A673 (cell line): Measurements from ENCODE around the gene GPLD1. TPM values are rescaled to one million over a fixed set of nuclear protein-coding genes. Genes with fewer than 3 reads are reported as not detected.
"Not testable (repeated sequence)": the region's sequence is repeated elsewhere in the genome, so short reads cannot be mapped to it uniquely, and the experiment has no call there.

Experiments
- BruUV-seq: library from RNA; stranded (reverse); fragments of 400-500 nt; replicated peaks from 2 replicates; lab custom pipeline; 2021; lab: Mats Ljungman, UMichigan
- CTCF ChIA-PET: fragments of 300-600 bp; sonication (Branson Sonifier 250); formaldehyde crosslinking; loops from one replicate; lab custom pipeline; 2022; ENCODE audit warnings: antibody characterized with exemption; lab: Charles Lee
- POLR2A ChIA-PET: fragments of 300-600 bp; sonication (Branson Sonifier 250); formaldehyde crosslinking; loops from one replicate; lab custom pipeline; 2022; ENCODE audit warnings: antibody characterized with exemption; ENCODE audit not compliant: low non-redundant PET; lab: Charles Lee
- DNase-seq: peaks from one replicate; pipeline ENCODE4 v3.0.0-alpha.2; 2015; ENCODE audit warnings: low spot score
- H3K27ac ChIP-seq: fragments of 200-600 bp; sonication (generic); 2 replicates; pipeline ENCODE4 v1.5.1; 2016; ENCODE audit warnings: mixed run types, low read depth, mild to moderate bottlenecking, mixed read lengths, antibody characterized with exemption, low read length; ENCODE audit not compliant: poor library complexity, severe bottlenecking
- H3K27me3 ChIP-seq: fragments of 200-600 bp; sonication (generic); replicated peaks from 2 replicates; pipeline ENCODE4 v1.6.1; 2017; ENCODE audit warnings: mixed run types, low read depth, mild to moderate bottlenecking, mixed read lengths, antibody characterized with exemption, low read length; ENCODE audit not compliant: insufficient read depth, poor library complexity
- H3K36me3 ChIP-seq: fragments of 200-600 bp; sonication (generic); 2 replicates; pipeline ENCODE4 v1.6.1; 2016; ENCODE audit warnings: mixed run types, mild to moderate bottlenecking, mixed read lengths, antibody characterized with exemption, low read length; ENCODE audit not compliant: insufficient read depth, poor library complexity, severe bottlenecking
- H3K4me1 ChIP-seq: fragments of 200-600 bp; sonication (generic); 2 replicates; pipeline ENCODE4 v1.6.1; 2017; ENCODE audit warnings: mixed run types, mild to moderate bottlenecking, mixed read lengths, antibody characterized with exemption, low read length; ENCODE audit not compliant: insufficient read depth, poor library complexity, severe bottlenecking
- H3K4me3 ChIP-seq: fragments of 200-600 bp; sonication (generic); 2 replicates; pipeline ENCODE4 v1.5.1; 2016; ENCODE audit warnings: low read depth, mixed run types, mild to moderate bottlenecking, mixed read lengths, low read length; ENCODE audit not compliant: poor library complexity, severe bottlenecking
- H3K9me3 ChIP-seq: fragments of 200-600 bp; sonication (generic); 2 replicates; pipeline ENCODE4 v1.6.1; 2016; ENCODE audit warnings: mixed run types, low read depth, mild to moderate bottlenecking, mixed read lengths, antibody characterized with exemption, low read length; ENCODE audit not compliant: poor library complexity, severe bottlenecking
- CTCF ChIP-seq: fragments of 300-800, 200-600 bp; sonication (generic); conservative IDR thresholded peaks from 2 replicates; pipeline ENCODE4 v1.5.1; 2017; ENCODE audit warnings: low read depth, mild to moderate bottlenecking, antibody characterized with exemption, low read length, moderate library complexity, mixed read lengths
- EZH2 ChIP-seq: fragments of 200-600 bp; sonication (generic); IDR thresholded peaks from 2 replicates; pipeline ENCODE4 v1.6.1; 2017; ENCODE audit warnings: borderline replicate concordance, low read depth, mild to moderate bottlenecking, mixed read lengths, antibody characterized with exemption, low read length; ENCODE audit not compliant: poor library complexity, severe bottlenecking
- intact Hi-C: fragments of 100-400 bp; cut with micrococcal nuclease; formaldehyde crosslinking; loops from one replicate; pipeline ENCODE4 v1.10.0; 2022; ENCODE audit not compliant: unreplicated experiment
- total RNA-seq: library from RNA; stranded (reverse); gene quantifications from 2 replicates; pipeline ENCODE4 v1.2.3, GENCODE V29; 2021

GPLD1 gene
- total RNA-seq, 1 experiment from 2014 or later, result 1.1 TPM

GRCh38 chr6:24385536-24386269 lies 103.7 kb downstream of the GPLD1 start:
- H3K27me3 ChIP-seq, result no peaks in the 10 kb centered on the region
- H3K36me3 ChIP-seq, result no peaks in the 10 kb centered on the region
- intact Hi-C loops, result no loop called here
- H3K27ac ChIP-seq, result peak overlapping the region; percentile 41
- BruUV-seq, result no TSS peak
- TF ChIP-seq CTCF (no peak), EZH2 (no peak)
- peaks cover 34% of the 10 kb centered on the region for H3K4me1 ChIP-seq
- H3K4me3 ChIP-seq, result no peak overlapping the region
- DNase-seq, result no peak
- ChIA-PET POLR2A (no interaction called here), CTCF (no interaction called here)
- no peaks in the 10 kb centered on the region for H3K9me3 ChIP-seq

GRCh38 chr6:24384369-24385130 lies 104.8 kb downstream of the GPLD1 start:
- DNase-seq, CTCF ChIA-PET, H3K9me3 ChIP-seq, H3K27ac ChIP-seq, POLR2A ChIA-PET, BruUV-seq, H3K36me3 ChIP-seq, H3K27me3 ChIP-seq, H3K4me3 ChIP-seq: not testable (repeated sequence)
- intact Hi-C loops, result loop anchor here (5.0 kb wide), 1 partner anchor 322 kb away; no protein-coding TSS in a partner anchor
- H3K4me1 ChIP-seq, result peaks cover 41% of the 10 kb centered on the region

GRCh38 chr6:24382891-24383494 lies 106.4 kb downstream of the GPLD1 start:
- H3K36me3 ChIP-seq, BruUV-seq, H3K4me3 ChIP-seq, H3K9me3 ChIP-seq, H3K27me3 ChIP-seq, CTCF ChIA-PET: not testable (repeated sequence)
- DNase-seq, result peak; percentile 54
- Histone ChIP-seq H3K4me1 (peaks cover 42% of the 10 kb centered on the region), H3K27ac (peak overlapping the region; percentile 99)
- intact Hi-C loops, result loop anchor here (1.0 to 5.0 kb wide), 2 partner anchors 23 to 321 kb away; no protein-coding TSS in a partner anchor
- POLR2A ChIA-PET, result interaction anchor here (0.7 kb wide), 1 partner anchor 246 kb away, joined by 12 read pairs; no protein-coding TSS in a partner anchor

- CTCF ChIA-PET, result interaction anchor here (0.8 to 1.0 kb wide), 2 partner anchors 22 to 102 kb away, joined by 6 to 8 read pairs; no protein-coding TSS in a partner anchor
- H3K27ac ChIP-seq, result peak overlapping the region; percentile 99
These were observed 107.2 kb downstream of the GPLD1 start for GRCh38 chr6:24382220-24382540.

More at GRCh38 chr6:24382220-24382540, 107.2 kb downstream of the GPLD1 start:
- POLR2A ChIA-PET, result interaction anchor here (0.6 kb wide), 1 partner anchor 61 kb away, joined by 19 read pairs; no protein-coding TSS in a partner anchor
- no peaks in the 10 kb centered on the region for H3K27me3 ChIP-seq
- no peak overlapping the region for H3K4me3 ChIP-seq
- no TSS peak for BruUV-seq
- intact Hi-C loops, result loop anchor here (1.0 to 5.0 kb wide), 2 partner anchors 22 to 320 kb away; no protein-coding TSS in a partner anchor
- H3K4me1 ChIP-seq, result peaks cover 46% of the 10 kb centered on the region
- no peak for DNase-seq
- no peaks in the 10 kb centered on the region for H3K9me3 ChIP-seq
- no peak for TF ChIP-seq CTCF
- TF ChIP-seq EZH2, result no peak
- H3K36me3 ChIP-seq, result no peaks in the 10 kb centered on the region
